Measurements from ENCODE around the gene ZMYND8.
"Not testable (repeated sequence)": the region's sequence is repeated elsewhere in the genome, so short reads cannot be mapped to it uniquely, and the experiment has no call there.

Gene ZMYND8

DNA sequence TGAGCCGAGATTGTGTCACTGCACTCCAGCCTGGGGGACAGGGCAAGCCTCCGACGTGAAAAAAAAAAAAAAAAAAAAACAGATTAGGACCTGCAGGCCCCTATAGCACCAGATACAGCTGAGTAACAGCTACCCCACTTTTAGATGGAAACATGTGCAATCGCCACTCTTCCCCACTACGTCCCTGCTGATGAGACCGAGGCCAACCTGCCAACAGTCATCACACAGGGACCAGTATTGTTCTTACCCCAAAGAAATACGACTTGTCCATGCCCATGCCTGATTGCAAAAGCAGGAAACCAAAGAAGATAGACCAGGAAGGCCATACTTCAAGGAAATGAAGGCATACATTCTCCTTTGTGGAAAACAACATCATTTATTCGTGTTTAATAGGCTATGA is 45.8 kb downstream of the ZMYND8 start:
- H3K4me3 ChIP-seq (replicated peaks; ENCODE audit: low read depth, low read length) = no peak overlapping the region
- no peak for DNase-seq (ENCODE audit: low read depth)
- TF ChIP-seq CTCF (IDR thresholded peaks at IDR 0.05; ENCODE audit: low read length, missing control alignments) = no peak

DNA sequence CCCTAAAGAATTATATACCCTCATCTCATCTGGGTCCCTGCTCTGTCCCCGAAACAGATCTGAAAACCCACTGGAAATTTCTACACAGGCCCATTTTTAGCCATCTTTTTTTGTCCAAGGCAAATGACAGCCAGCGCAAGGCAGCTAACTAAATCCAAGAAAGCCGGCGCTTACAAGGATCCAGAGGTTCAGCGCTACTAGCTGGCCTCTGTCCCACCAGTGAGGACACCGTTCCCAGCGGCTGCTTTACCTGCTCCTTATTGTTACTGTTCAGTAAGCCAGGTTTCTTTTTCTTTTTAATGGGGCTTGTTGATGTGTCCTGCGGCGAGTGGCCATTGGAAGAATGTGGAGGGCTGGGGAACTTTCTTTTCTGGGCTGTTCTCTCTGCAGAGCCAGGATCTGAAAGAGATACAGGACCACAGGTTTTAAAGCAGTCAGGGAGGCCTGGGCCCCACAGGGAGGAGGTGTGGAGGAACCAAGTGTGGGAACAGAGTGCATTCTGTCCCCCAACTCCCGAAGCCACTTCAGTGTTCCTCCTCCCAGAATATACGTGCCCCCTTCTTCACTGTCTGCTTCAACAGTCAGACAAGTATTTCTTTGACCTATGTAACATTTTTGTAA is 46.6 kb downstream of the ZMYND8 start:
- no peak for TF ChIP-seq CTCF (IDR thresholded peaks at IDR 0.05; ENCODE audit: low read length, missing control alignments)
- H3K4me3 ChIP-seq (replicated peaks; ENCODE audit: low read depth, low read length) = no peak overlapping the region
- no peak for DNase-seq (ENCODE audit: low read depth)

DNA sequence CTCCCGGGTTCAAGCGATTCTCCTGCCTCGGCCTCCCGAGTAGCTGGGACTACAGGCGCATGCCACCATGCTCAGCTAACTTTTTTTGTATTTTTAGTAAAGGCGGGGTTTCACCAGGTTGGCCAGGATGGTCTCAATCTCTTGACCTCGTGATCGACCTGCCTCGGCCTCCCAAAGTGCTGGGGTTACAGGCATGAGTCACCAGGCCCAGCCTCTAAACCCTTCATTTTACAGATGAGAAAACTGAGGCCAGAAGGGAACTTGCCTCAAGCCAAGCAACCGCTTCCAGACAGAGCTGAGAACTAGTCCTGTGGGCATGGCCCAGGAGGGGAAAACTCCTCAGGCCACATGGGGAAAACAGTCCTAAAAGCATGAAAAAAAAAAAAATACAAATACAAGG is 47.1 kb downstream of the ZMYND8 start:
- no peak overlapping the region for H3K4me3 ChIP-seq (replicated peaks; ENCODE audit: low read depth, low read length)
- no peak for TF ChIP-seq CTCF (IDR thresholded peaks at IDR 0.05; ENCODE audit: low read length, missing control alignments)
- no peak for DNase-seq (ENCODE audit: low read depth)

DNA sequence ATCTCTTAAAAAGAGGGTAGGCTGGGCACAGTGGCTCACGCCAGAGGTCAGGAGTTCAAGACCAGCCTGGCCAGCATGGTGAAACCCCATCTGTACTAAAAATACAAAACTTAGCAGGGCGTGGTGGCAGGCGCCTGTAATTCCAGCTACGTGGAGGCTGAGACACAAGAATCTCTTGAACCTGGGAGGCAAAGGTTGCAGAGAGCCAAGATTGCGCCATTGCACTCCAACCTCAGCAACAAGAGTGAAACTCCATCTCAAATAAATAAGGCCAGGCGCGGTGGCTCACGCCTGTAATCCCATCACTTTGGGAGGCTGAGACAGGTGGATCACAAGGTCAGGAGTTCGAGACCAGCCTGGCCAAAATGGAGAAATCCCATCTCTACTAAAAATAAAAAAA is 48.9 kb downstream of the ZMYND8 start:
- DNase-seq (ENCODE audit: low read depth); H3K4me3 ChIP-seq (replicated peaks; ENCODE audit: low read depth, low read length): not testable (repeated sequence)

GRCh38 chr20:47306755-47307370 is 49.6 kb downstream of the ZMYND8 start:
- no peak for DNase-seq (ENCODE audit: low read depth)
- TF ChIP-seq CTCF (IDR thresholded peaks at IDR 0.05; ENCODE audit: low read length, missing control alignments) = no peak
- no peak overlapping the region for H3K4me3 ChIP-seq (replicated peaks; ENCODE audit: low read depth, low read length)

DNA sequence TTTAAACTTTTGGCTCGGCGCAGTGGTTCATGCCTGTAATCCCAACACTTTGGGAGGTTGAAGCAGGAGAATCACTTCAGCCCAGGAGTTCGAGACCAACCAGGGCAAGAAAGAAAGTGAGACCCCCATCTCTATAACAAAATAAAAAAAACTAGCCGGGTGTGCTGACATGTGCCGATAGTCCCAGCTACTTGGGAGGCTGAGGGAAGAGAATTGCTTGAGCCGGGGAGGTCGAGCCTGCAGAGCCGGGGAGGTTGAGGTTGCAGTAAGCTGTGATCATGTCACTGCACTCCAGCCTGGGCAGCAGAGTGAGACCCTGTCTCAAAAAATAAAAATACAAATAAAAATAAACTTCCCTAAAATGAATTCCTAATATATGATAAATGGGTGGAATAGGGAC is 50.4 kb downstream of the ZMYND8 start:
- no peak for DNase-seq (ENCODE audit: low read depth)
- no peak overlapping the region for H3K4me3 ChIP-seq (replicated peaks; ENCODE audit: low read depth, low read length)
- TF ChIP-seq CTCF (IDR thresholded peaks at IDR 0.05; ENCODE audit: low read length, missing control alignments) = no peak

DNA sequence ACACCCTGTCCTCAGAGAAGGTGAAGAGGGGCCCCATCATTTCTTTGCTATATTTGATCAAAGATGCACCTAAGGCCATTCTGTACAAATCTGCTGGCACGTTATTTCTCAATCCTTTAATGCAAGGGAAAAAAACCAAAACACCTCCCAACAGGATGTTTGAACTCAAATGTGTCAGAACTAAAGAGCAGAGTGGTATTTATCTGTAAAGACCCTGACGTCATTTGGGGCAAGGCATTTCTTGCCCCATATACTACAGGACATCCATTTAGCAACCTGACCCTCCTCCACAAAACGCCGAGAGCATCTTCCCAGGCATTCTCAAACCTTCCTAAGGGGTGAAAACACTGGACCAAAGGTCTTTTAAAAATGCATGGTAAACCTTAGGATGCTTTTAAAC is 50.8 kb downstream of the ZMYND8 start:
- H3K4me3 ChIP-seq (replicated peaks; ENCODE audit: low read depth, low read length) = no peak overlapping the region
- DNase-seq (ENCODE audit: low read depth) = peak; percentile 84
- no peak for TF ChIP-seq CTCF (IDR thresholded peaks at IDR 0.05; ENCODE audit: low read length, missing control alignments)
